CMK (cell line): ENCODE data around the gene DENND1A.
A peak's percentile ranks its signal among the peaks of the same experiment; 100 is the strongest.

Source experiments
- DNase-seq: peaks from one replicate; pipeline ENCODE4 v3.0.0-alpha.2; 2010; ENCODE audit warnings: low read depth

Gene DENND1A

DNA sequence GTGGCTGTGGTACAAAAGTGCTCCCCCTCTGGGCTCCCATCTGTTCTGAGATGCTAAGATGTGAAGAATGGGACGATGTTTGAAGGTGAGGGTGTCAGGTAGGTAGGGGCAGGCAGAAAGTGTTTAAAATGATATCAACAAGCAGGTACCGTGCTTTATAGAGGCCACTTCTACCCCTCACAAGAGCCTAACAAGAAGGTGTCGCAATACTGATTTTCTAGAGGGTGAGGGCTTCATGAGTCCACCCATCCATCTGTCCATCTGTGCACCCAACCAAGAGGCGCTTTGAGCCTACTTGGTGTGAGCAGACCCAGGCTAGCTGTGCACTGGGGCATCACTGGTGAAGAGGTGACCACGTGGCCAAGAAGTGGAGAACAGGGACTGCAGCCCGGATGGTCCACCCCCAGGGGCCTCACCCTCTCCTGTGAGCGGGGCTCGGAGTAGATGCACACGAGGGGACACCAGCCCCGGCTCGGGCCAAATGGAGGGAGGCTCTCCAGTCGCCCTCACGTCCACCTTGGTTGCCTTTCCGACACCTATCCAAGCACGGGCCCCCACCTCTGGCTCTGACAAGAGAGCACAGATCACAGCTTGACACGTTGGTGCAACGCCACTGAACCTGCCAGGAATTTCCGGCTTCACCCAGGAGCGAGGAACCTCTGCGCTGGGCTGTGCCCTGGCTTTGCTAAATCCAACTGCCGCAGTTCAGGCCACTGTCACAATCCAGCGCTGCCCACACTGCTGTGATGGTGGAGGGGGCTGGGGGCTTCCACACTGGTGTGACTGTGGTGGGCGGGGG is 539.4 kb downstream of the DENND1A start:
- DNase-seq, result no peak

DNA sequence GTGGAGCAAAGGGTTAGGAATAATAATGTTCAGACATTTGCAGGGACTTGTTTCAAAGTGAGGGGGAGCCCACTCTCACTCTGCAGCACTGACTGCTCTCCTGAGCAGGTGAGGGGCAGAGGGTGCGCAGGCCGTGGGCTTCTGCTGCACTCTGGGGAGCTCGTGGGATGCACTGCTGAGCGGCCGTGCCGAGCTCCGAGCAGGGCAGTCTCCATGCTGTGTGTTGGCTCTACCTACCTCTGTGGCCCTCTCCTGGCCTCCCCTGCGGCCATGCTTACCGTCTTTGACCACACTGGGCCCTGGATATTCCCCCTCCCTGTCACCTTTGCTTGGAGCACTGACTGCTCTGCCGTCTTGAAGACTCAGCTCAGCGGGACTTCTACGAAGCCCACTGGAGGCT is 540.2 kb downstream of the DENND1A start:
- no peak for DNase-seq

DNA sequence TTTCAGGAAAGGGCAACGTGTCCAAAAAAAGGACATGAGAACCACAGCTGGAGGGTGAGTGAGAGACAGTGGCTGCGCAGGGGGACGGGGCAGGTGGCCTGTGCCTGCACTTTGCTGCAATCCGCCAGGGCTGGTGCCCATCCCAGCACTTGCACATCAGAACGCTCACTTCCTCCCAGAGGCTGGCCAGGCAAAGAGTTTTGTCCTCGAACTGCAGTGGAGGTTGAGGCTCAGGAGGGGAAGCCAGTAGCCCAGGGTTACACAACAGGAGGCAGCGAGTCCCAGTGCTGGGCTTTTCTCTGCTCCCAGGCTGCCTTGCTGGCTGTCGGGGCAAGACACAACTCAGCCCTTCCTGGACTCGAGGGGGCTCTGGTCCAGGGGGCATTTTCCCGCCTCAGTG is 540.9 kb downstream of the DENND1A start:
- DNase-seq, result no peak

DNA sequence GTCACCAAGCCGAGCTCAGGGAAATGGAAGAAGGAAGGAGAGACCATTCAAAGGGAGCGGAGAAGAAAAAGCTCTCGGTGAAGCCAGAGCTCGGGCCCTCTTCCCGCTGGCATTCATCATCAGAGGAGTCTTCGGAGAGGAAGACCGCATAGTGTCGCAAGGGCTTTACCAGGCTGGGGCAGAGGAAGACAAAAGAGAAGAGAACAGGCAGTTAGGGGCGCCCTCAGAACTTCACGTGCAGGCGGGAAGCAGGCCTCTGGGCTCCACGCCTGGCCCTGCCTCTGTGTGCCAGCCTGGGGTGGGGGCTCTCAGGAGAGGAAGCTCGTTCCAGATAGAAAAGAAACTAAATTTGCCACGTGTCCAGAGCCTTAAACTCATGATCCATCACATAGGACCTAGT is 542.2 kb downstream of the DENND1A start:
- DNase-seq, result no peak

DNA sequence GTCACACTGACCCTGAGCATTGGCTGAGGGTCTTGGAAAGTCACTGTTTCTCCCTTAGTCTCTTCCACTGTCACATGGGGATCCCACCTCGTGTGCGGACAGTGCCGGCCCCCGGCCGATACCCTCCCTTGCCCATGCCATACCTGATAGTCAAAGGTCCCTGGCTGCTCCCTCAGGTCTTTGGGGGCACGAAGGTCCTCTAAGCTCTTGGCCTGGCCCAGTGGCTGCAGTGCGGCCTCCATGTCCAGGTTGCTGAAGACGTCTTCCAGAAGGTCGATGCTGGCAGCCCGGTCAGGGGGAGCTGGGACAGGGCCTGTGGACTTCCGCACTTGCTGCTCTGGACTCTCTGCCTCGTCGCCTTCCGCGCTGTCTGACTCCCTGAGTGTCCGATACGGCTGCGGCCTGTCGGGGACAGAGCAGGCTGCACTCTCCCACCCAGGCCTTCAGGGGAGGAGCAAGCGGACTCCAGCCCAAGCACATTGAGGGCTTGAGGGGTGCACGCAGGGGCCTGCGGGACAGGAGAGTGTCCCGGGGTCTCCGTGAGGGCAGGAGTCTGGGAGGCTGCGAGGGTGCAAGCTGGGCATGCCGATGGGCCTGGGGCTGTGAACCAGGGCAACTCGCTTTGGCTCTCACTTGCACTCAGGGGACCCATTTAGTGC is 546.3 kb downstream of the DENND1A start:
- no peak for DNase-seq

DNA sequence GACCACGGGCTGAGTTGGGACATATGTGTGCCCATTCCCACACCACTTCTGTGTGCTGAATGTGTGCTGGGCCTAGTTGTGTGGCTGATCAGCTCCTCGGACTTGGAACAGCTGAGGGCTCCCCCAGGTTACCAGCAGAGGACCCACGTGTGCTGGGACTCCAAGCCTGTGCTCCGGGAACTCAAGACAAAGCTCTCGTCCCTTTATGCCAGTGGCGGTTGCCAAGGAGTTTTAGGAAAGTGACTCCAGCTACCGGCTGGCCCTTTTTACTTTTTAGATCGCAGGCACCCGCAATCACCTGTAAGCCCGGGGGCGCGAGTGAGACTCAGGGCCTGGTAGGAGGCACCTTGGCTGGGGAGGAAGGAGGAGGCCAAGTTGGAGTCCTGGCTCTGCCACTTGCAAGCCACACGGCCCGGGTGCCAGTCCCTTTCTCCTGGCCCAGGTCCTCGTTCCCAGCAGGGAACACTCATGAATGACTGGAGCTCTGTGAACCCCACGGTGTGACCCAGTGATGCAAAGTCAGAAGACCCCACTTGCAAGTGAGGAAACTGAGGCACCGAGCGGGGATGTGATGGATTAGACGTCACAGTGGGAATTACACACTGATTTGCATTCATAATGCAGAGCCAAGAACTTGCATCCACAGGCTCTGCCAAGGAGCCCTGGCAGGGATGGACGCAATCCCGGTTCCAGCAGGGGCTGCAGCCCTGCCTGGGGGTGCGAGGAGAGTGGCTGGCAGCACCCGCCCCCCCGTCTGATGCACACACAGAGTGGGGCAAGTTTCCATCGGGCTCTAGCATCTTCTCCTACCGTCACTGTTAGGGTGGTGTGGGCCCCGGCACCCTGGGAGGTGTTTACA is 547.0 kb downstream of the DENND1A start:
- no peak for DNase-seq

DNA sequence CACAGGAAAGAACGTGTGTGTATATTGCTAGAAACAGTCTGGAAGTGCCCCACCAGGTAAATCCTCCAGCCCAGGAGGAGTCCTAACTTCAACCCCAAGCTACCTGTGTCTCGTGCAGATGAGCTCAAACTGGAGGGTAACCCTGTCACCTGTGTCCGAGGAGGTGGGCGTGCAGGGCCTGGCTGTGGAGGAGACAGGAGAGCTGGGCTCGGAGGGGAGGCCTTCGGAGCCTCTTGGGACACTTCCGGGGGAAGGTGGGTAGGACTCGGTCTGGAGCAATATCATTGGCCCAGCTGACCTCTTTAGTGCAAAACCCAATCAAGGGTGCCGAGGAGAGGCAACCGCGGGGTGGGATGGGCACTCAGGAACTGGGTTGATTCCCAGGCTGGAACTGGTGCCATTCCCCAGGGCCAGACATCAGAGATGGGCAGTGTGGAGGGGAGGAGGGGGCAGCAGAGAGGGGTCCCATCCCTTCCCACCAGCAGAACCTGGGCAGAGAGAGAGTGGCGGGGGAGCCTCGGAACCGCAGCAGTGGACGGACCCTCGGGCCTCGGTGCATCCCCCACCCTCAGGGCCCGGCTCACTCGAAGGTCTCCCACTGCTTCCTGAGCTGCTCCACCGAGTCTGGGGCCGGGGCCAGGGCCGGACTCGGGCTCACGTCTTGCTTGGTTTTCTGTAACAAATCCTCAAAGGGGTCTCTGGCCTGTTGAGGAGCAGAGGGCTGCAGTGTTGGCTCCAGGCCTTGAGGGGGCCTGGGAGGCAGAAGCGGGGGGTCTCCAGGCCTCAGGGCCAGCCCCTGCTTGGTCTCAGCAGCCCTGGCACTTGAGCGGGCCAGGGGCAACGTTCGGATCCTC is 548.8 kb downstream of the DENND1A start:
- no peak for DNase-seq

DNA sequence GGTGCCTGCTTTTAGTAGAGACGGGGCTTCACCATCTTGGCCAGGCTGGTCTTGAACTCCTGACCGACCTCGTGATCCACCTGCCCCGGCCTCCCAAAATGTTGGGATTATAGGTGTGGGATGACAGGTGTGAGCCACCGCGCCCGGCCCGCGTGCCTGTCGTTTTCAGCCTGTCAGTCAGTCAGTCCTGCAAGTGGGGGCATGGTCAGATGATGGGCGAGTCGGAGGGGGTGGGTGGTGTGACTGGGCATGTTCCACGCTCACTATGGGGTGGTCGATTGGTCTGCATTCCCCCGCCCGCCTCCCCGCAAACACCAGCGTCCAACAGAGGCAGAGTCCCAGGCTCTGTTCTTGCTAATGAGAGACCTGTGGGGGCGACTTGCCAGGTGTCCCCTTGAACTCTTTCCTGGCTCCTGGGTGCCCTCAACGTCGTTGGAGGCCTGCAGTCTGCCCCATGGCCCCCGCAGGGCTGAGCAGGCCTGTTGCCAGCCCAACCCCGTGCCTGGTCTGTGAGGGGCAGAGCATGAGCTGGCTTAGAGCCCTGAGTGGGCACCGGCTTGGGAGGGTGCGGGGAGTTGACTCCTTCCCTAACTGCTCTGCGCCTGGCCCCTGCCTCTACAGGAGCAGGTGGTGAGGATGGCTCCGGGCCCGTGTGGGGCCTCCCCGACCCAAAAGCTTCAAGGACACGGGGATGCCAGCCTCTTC is 550.8 kb downstream of the DENND1A start:
- no peak for DNase-seq

DNA sequence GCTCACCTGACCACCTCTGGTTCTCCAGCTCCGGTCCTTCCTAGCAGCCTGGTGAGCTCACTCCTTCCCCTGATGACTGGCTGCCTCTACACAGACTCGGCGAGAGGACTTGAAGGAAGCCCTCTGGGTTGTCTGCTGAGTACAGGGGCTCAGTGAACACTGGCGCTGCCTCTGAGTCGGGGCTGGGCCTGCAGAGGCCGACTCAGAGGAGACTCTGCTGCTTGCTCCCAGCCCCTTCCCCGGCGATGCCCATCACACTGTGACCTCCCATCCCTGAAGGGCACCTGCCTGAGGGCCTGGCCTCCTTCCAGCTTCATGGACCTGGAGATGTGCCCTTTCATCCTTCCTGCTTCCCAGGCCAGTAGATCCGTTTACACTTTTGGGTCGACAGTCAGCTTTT is 551.9 kb downstream of the DENND1A start:
- no peak for DNase-seq

DNA sequence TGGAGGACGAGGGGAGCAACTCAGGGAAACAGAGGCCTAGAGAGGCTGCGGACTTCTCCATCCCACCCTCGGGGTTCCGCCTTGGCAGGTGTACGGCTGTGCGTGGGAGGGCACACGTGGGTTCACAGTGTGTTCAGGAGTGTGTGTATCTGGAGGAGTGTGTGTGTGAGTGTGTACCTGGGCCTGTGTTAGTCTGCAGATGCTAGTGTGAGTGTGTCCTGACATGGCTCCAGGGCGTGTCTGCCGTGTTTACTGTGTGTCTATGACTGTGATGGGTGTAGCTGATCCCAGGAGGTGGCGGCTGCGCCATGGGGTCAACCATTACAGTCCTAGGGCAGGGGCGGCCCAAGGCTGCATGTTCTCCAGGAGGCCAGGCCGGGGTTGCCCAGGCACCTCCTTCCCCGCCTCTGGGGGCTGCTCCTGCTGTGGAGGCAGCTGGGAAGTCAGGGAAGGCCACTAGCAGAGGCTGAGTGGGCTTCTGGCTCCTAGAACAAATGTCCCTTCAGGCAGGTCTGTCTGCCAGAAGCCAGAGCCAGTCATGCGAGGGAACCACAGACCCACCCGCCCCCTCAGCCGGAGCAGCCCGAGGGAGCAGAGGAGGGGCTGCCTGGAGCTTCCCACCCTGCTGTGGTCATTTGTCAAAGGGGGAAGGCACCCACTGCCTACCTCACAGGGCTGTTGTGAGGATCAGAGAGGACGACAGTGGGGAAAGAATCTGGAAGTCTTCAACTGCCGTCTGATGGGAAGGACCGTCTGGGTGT is 552.5 kb downstream of the DENND1A start:
- DNase-seq, result no peak

DNA sequence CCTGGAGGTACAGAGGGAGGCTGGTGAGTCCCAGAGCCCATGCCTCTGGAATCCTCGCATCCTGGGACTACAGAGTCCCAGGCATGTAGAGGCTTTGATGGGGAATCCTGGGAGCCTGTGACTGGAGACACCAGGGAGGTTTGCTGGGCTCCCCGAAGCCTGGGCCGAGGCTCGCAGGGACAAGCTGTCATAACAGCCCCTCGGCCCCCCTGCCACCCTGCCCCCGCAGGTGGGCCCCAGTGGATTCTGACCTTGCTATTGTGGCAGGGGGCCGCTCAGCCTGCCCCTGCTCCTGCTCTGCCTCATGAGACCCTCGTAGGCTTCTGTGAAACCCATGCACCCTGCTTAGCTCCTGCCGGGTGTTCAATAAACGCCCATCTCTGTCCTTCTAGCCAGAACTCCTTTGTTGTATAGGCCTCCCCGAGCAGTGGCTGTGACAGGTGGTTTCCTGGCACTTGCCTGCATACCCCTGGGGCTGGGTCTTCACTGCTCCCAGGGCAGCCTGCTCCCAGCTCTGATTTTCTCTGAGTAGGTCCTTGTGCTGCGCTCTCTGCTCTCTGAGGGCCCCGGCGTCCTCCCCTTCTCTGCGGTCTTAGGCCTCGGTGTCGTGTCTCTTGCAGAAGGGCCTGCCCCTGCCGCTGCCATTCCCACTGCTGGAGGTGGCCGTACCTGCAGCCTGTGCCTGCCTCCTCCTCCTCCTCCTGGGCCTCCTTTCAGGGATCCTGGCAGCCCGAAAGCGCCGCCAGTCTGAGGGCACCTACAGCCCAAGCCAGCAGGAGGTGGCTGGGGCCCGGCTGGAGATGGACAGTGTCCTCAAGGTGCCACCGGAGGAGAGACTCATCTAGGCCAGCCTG is 553.5 kb downstream of the DENND1A start:
- DNase-seq, result no peak

DNA sequence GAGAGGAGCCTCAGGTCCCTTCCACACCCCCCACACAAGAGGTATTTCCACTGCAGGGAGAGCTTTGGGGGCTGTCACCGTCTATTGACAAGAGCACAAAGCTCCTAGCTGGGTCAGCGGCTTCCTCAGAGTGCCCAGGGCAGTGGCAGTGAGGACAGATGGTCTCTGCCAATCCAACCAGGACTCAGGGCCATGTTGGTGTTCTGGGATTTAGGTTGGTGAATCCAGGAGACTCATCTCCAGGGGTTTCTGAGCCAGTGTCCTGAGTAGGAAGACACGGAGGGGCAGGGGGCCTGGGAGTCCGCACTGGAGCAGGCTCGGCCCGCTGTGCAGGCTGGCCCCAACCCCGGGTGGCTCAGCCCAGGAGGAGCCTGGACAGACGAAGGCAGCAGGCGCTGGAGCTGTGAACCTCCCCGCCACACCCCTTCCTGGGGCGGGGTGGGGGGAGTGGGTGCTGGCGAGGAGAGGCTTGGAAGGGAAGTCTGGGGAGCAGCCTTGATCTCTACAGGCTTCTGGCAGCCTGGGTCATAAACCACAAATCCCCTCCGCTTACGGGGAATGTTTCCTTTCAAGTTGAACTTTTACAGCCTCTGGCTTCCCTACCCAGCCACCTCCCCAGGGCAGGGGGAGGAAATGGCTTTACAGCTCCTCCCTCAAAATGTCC is 554.3 kb downstream of the DENND1A start:
- DNase-seq, result peak; percentile 63

DNA sequence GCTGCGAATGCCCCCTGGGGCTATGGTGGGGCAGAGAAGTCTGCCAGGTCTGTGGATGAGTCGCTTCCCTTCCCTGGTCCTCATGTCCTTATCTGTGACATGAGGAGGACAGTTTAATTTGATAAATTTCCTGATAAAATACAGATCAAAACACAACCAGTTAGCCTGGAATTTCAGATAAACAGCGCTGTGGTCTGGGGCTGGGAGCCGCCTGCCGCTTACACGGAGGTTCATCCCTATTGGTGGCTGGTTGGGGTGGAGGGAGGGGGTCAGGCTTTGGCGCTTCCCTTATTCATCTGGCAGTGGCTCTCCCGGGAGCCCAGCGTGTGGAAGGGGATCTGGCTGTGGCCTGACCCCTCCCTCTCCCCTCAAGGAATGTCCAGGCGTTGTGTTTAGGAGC is 556.0 kb downstream of the DENND1A start:
- peak; percentile 62 for DNase-seq

DNA sequence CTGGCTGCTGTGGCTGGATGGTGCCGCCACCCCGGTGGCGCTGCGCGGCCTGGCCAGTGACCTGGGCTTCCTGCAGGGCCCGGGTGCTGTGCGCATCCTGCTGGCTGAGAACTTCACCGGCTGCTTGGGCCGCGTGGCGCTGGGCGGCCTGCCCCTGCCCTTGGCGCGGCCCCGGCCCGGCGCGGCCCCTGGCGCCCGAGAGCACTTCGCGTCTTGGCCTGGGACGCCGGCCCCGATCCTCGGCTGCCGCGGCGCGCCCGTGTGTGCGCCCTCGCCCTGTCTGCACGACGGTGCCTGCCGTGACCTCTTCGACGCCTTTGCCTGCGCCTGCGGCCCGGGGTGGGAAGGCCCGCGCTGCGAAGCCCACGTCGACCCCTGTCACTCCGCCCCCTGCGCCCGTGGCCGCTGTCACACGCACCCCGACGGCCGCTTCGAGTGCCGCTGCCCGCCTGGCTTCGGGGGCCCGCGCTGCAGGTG is 556.4 kb downstream of the DENND1A start:
- peak; percentile 22 for DNase-seq

DNA sequence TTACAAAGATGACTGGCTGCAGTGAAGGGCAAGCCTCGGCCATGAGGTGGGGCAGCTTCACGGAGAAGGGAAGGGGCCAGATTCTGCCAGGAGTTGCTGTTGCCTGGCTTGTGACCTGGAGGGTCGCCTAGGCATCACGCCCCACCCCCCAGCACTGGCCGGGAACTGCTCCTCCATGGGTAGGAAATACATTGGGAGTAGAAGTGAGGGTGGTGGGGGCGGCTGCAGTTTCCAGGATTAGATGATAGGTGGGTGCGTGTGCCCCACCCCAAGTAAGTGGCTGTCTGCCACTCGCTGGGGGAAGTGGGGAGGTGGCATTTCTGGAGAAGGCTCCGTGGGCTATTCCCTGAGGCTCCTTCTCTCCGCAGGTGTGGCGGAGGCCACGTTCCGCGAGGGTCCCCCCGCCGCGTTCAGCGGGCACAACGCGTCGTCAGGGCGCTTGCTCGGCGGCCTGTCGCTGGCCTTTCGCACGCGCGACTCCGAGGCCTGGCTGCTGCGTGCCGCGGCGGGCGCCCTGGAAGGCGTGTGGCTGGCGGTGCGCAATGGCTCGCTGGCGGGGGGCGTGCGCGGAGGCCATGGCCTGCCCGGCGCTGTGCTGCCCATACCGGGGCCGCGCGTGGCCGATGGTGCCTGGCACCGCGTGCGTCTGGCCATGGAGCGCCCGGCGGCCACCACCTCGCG is 557.0 kb downstream of the DENND1A start:
- no peak for DNase-seq

DNA sequence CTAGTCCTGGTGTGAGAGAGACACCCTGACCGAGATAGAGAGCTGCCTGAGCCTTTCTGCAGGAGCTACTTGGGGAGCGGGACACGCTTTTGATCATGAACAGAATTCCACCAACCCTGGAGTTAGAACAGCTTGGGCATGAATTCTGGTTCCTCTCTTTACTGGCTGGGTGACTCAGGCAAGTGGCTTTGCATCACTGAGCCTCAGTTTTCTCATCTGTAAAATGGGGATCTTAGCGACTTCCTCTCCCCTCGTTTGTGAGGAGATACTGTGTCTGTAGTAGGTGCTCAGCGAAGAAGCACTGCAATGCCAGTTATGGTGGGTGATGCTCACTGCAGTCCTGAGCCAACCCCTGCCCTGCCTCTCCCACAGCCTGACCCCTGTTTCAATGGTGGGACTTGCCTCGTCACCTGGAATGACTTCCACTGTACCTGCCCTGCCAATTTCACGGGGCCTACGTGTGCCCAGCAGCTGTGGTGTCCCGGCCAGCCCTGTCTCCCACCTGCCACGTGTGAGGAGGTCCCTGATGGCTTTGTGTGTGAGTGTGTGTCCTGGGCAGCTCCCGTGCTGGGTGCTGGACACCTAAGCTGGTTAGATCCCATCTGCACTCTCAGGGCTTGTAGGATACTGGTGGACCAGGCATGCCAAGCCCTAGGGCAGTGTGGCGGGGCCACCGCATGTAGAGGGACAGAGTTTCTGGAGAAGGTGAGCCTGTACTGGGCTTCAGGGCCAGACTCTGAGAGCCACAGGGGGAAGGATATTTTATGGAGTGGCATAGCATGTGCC is 557.9 kb downstream of the DENND1A start:
- no peak for DNase-seq

DNA sequence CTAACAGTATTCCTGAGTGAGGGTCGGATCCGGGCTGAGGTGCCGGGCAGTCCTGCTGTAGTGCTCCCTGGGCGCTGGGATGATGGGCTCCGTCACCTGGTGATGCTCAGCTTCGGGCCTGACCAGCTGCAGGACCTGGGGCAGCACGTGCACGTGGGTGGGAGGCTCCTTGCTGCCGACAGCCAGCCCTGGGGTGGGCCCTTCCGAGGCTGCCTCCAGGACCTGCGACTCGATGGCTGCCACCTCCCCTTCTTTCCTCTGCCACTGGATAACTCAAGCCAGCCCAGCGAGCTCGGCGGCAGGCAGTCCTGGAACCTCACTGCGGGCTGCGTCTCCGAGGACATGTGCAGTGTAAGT is 558.7 kb downstream of the DENND1A start:
- DNase-seq, result no peak
